Esophagus squamous epithelium (tissue), 4 donors: ENCODE results near the gene RABEP1.

Source experiments
- POLR2A ChIP-seq, 4 donors: fragments of 450-650 bp; IDR thresholded peaks; one replicate each; pipeline ENCODE4 v1.6.1; 2017; ENCODE audit warnings: antibody characterized with exemption in 4 of 4, mild to moderate bottlenecking in 4 of 4, moderate library complexity in 3 of 4
- TF ChIP-seq, protein P1 (sequence below), 6 experiments: fragments of 450-650 bp in 4 of 6; fragments of 200-600 bp in 2 of 6; sonication (generic) in 2 of 6; IDR thresholded peaks; one replicate each; pipeline ENCODE4 v1.5.1; 2016 to 2019; ENCODE audit warnings: antibody characterized with exemption in 6 of 6, mild to moderate bottlenecking in 4 of 6, moderate library complexity in 4 of 6

GRCh38 chr17:5309851-5310250, 27.8 kb downstream of the RABEP1 start:
- TF ChIP-seq, protein P1, sequence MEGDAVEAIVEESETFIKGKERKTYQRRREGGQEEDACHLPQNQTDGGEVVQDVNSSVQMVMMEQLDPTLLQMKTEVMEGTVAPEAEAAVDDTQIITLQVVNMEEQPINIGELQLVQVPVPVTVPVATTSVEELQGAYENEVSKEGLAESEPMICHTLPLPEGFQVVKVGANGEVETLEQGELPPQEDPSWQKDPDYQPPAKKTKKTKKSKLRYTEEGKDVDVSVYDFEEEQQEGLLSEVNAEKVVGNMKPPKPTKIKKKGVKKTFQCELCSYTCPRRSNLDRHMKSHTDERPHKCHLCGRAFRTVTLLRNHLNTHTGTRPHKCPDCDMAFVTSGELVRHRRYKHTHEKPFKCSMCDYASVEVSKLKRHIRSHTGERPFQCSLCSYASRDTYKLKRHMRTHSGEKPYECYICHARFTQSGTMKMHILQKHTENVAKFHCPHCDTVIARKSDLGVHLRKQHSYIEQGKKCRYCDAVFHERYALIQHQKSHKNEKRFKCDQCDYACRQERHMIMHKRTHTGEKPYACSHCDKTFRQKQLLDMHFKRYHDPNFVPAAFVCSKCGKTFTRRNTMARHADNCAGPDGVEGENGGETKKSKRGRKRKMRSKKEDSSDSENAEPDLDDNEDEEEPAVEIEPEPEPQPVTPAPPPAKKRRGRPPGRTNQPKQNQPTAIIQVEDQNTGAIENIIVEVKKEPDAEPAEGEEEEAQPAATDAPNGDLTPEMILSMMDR (IDR thresholded peaks at IDR 0.05): no peak
- TF ChIP-seq POLR2A (IDR thresholded peaks at IDR 0.05): no peak
